Kidney capillary endothelial cell (primary cell): ENCODE measurements around the gene SNX15.
"Not testable (repeated sequence)": the region's sequence is repeated elsewhere in the genome, so short reads cannot be mapped to it uniquely, and the experiment has no call there.

Experiments used
- DNase-seq: peaks from one replicate; pipeline ENCODE4 v3.0.0-alpha.2; 2018; ENCODE audit warnings: low spot score

The SNX15 gene, protein sequence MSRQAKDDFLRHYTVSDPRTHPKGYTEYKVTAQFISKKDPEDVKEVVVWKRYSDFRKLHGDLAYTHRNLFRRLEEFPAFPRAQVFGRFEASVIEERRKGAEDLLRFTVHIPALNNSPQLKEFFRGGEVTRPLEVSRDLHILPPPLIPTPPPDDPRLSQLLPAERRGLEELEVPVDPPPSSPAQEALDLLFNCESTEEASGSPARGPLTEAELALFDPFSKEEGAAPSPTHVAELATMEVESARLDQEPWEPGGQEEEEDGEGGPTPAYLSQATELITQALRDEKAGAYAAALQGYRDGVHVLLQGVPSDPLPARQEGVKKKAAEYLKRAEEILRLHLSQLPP

GRCh38 chr11:65027213-65028067 is at the start of gene SNX15:
Gene SNX15 (plus strand): TSS chr11:65027439. CDS start chr11:65027538, 99 bp downstream.
- DNase-seq, result peak; percentile 97

- DNase-seq, result not testable (repeated sequence)
These were observed 43.9 kb upstream of the SNX15 start for GRCh38 chr11:64983339-64983738.

DNA sequence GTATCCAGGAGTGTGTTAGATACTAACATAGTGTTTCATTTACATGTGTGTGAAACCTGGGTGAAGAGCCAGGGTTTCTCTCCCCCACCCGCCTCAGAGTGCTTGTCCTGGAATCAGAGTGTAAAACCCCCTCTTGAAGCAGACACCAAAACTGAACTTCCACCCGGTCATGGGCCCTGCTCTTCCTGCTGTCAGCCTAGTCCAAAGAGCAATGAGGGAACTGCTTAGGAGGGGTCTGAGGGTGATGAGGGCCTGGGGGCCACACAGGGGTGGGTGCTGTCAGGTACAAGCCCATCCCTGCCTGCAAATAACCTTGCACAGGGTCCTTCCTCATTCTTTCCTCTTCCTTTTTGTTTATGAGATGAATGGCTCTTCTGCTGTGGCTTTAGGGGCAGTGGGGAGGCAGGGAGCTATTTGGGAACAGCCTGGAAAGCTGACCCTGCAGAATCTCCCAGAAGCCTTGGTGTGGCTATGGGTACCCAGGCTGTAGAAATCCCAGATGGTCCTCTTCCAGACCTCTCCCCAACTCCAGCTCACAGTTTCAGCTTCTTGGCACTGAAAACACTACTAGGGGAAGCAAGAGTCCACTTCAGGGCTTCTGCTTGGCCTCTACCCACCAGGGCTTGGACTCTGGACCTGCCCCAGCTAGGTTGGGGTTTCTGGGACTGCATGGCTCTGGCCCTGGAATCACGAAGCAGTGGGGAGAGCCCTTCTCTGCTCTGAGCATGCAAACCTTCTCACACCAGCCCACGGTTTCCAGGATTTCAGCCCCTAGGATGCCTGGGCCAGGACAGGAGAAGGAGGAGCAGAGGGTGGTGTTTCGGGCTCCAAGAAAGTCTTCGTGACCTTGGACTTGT is 39.0 kb upstream of the SNX15 start:
- DNase-seq, result no peak

DNA sequence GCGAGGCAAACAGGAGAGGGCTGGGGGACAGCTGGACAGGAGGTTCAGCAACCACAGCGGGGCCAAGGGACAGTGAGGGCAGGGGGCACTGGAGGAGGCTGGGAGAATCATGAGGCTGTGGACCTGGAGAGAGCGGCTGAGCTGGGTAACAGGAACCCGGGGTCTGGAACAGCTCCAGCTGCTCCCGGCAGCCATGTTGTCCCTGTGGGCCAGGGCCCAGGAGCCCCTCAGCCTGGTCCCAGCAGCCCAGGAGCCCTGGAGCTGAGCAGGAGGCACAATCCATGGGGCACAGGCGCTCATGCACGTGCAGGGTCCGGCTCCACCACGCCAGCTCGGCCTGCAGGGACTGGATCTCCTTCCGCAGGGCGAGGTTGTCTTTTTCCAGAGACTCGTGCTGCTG is 37.8 kb upstream of the SNX15 start:
- no peak for DNase-seq

DNA sequence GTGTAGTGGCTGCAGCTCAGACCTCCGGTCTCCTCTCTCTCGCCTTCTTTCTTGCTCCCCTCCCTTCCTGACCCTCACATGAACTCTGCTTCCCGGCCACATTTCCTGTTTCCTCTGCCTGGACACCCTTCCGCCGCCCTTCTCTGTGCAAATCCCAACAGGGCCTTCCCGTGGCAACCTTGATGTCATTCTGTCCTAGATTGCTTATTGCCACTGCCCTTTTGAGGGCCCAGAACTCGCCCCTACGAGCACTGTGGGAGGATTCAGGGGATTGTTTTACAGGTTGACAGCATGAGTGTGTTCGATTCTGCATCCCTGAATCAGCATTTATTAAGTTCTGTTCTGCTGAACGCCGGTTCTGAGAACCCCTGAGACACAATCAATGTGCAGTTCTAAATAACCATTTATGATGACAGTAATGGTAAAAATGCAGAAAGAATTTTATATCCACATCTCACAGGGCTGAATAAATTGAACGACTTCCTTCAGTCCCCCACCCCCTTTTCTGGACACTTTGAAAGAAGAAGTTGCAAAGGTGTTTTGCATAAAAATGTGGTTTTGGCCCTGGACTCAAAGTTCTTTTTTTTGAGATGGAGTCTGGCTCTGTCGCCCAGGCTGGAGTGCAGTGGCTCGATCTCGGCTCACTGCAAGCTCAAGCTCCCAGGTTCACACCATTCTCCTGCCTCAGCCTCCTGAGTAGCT is 36.9 kb upstream of the SNX15 start:
- no peak for DNase-seq

DNA sequence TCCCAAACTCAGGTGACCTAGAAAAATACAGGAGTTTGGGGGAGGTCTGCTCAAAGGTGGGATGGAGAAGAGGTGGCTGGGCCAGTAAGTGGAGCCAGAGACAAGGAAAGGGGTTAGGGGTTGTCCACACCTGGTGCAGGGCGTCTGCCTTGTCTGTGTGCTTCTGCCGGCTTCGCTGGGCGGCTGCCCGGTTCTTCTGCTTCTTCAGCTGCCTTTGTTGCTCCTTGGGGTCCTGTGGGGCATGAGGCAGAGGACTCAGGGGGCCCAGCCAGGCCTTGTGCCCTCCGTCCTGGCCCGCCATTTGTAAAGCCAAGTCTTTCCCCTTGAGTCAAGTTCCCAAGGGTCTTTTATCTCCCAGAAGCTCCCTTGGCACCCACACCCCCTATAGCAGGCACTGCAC is 32.9 kb upstream of the SNX15 start:
- DNase-seq, result no peak

DNA sequence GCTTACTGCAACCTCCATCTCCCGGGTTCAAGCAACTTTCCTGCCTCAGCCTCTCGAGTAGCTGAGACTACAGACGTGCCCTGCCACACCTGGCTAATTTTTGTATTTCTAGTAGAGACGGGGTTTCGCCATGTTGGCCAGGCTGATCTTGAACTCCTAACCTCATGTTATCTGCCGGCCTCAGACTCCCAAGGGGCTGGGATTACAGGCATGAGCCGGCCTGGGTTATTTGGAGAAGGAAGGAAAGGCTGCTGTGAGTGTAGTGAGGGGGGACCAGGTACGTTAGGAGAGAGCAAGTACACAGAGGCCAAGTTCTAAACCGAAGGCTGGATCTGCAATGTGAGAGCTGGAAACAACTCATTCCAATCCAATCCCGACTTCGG is 30.9 kb upstream of the SNX15 start:
- no peak for DNase-seq

- peak; percentile 58 for DNase-seq
These were observed 30.4 kb upstream of the SNX15 start, which contains the start of gene BATF2 for GRCh38 chr11:64996710-64997380. Gene BATF2 (minus strand): TSS chr11:64996971. CDS start chr11:64996914, 57 bp downstream.

- DNase-seq, result no peak
These were observed 29.1 kb upstream of the SNX15 start for GRCh38 chr11:64998141-64998540.

- DNase-seq, result no peak
These were observed 28.4 kb upstream of the SNX15 start for GRCh38 chr11:64998690-64999431.

GRCh38 chr11:64999478-64999877 is 27.8 kb upstream of the SNX15 start:
- DNase-seq, result no peak

GRCh38 chr11:65002706-65003105 is 24.5 kb upstream of the SNX15 start:
- DNase-seq, result no peak

- no peak for DNase-seq
These were observed 24.0 kb upstream of the SNX15 start for GRCh38 chr11:65003282-65003681.

DNA sequence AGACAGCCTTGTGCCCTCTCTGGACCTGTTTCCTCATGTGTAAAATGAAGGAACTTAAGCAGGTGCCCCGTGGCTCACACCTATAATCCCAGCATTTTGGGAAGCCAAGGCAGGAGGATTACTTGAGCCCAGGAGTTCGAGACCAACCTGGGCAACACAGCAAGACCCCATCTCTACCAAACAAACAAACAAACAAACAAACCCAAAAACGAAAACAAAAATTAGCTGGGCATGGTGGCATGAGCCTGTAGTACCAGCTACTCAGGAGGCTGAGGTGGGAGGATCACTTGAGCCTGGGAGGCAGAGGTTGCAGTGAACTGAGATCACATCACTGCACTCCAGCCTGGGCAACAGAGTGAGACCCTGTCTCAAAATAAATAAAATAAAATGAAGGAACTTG is 23.3 kb upstream of the SNX15 start:
- DNase-seq, result not testable (repeated sequence)

DNA sequence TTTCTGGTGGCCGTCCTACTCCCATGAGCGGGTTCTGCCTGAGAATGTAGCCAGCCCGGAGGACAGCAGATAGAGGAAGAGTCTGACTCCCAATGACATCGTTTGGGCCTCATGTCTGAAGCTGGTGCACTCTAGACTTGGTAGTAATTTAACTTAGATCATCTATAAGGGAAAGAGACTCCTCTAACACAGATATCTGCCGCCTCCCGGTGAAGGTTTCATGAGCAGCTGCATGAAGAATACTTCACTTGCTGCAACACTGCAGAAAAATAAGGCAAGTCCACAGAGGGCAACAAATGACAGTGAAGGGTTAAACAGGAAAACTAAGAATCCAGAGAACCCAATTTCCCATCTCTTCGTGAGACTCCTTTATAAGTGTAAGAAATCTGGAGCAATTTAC is 19.2 kb upstream of the SNX15 start:
- no peak for DNase-seq

- no peak for DNase-seq
These were observed 18.4 kb upstream of the SNX15 start for GRCh38 chr11:65008873-65009272.

DNA sequence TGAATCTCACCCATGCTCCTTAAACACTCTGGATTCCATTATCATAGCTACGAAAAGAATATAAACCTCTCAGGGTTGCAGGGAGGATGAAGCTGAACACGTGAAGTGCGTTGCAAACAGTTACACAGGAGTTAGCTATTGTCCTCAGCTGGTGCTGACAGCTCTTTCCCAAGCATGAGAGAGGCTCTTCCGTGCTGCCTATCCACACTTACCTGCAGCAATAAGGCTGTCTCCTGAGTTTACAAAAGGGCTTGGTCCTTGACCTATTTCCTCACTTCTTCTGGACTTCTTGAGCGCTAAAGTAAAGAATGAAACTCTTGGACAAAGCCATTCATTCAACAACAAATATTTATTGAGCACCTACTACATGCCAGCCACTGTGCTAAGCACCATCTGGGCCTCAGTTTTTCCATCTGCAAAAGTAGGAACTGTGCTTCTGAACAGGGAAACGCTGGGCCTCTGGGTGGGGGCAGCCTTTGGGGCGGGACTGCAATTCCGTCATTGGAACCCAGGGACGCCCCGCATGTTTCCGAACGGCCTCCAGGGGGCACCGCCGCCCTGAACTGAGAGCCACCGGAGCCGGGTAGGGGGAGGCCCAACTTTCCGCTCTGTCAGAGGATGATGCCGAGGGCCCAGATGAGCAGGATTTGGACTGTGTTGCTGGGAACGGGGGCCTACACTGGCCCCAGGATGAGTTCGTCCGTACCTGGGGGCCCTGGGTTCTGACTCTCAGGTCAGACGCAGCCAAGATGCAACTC is 13.9 kb upstream of the SNX15 start:
- peak; percentile 76 for DNase-seq

- peak; percentile 78 for DNase-seq
These were observed 13.1 kb upstream of the SNX15 start, which contains the start of gene ARL2 for GRCh38 chr11:65013888-65014725. Gene ARL2 (plus strand): TSS chr11:65014160. CDS start chr11:65014208, 48 bp downstream.
